HAP-1 (cell line): ENCODE data around the gene SELENOF.
"Not testable (repeated sequence)": the region's sequence is repeated elsewhere in the genome, so short reads cannot be mapped to it uniquely, and the experiment has no call there.

Source experiments
- DNase-seq, 2 experiments: peaks; one replicate each; pipeline ENCODE4 v3.0.0-alpha.2; 2016 to 2020; ENCODE audit warnings: low spot score in 2 of 2
- H3K27me3 ChIP-seq: fragments of 250-450 bp; sonication (Bioruptor Pico); 2 replicates; pipeline ENCODE4 v1.5.1; 2020; ENCODE audit warnings: low read depth, mild to moderate bottlenecking, moderate library complexity
- H3K36me3 ChIP-seq: fragments of 250-450 bp; sonication (Bioruptor Pico); replicated peaks from 2 replicates; pipeline ENCODE4 v1.5.1; 2020; ENCODE audit warnings: mild to moderate bottlenecking
- H3K4me1 ChIP-seq: fragments of 250-450 bp; sonication (Bioruptor Pico); 2 replicates; pipeline ENCODE4 v1.5.1; 2020; ENCODE audit warnings: mild to moderate bottlenecking
- H3K4me3 ChIP-seq: fragments of 250-450 bp; sonication (Bioruptor Pico); 2 replicates; pipeline ENCODE4 v1.5.1; 2020; ENCODE audit warnings: mild to moderate bottlenecking, moderate library complexity
- H3K9me3 ChIP-seq: fragments of 250-450 bp; sonication (Bioruptor Pico); 2 replicates; pipeline ENCODE4 v1.5.1; 2020; ENCODE audit warnings: mild to moderate bottlenecking, moderate library complexity
- in situ Hi-C: fragments of 300-500 bp; cut with MboI; formaldehyde crosslinking; loops from 3 replicates; pipeline ENCODE4 v1.14.3; 2020; ENCODE audit warnings: low sequenced_read_pairs, inconsistent platforms, mixed read lengths

SELENOF gene

GRCh38 chr1:86912281-86912900 is 1.5 kb downstream of the SELENOF start:
- in situ Hi-C loops = no loop called here
- Histone ChIP-seq H3K36me3 (peaks cover 13% of the 10 kb centered on the region), H3K9me3 (no peaks in the 10 kb centered on the region), H3K4me3 (peak overlapping the region; percentile 80), H3K27me3 (no peaks in the 10 kb centered on the region), H3K4me1 (peaks cover 17% of the 10 kb centered on the region)
- no peak for DNase-seq

GRCh38 chr1:86906419-86906818 is 7.5 kb downstream of the SELENOF start:
- DNase-seq = peak in 1 of 2 experiments; percentile 20
- Histone ChIP-seq H3K9me3 (no peaks in the 10 kb centered on the region), H3K27me3 (no peaks in the 10 kb centered on the region), H3K36me3 (peaks cover 31% of the 10 kb centered on the region), H3K4me3 (no peak overlapping the region), H3K4me1 (peaks cover 9% of the 10 kb centered on the region)
- in situ Hi-C loops = no loop called here

- in situ Hi-C loops = no loop called here
- Histone ChIP-seq H3K4me3 (no peak overlapping the region), H3K9me3 (no peaks in the 10 kb centered on the region), H3K27me3 (no peaks in the 10 kb centered on the region), H3K36me3 (peaks cover 36% of the 10 kb centered on the region), H3K4me1 (peaks cover 9% of the 10 kb centered on the region)
- no peak for DNase-seq
Measured at GRCh38 chr1:86905875-86906274, 8.1 kb downstream of the SELENOF start.

- H3K4me1 ChIP-seq, DNase-seq, H3K4me3 ChIP-seq, in situ Hi-C loops, H3K27me3 ChIP-seq, H3K9me3 ChIP-seq: not testable (repeated sequence)
- H3K36me3 ChIP-seq = peaks cover 33% of the 10 kb centered on the region
Measured at GRCh38 chr1:86899401-86899800, 14.5 kb downstream of the SELENOF start.

GRCh38 chr1:86888327-86888726 is 25.6 kb downstream of the SELENOF start:
- no peaks in the 10 kb centered on the region for H3K9me3 ChIP-seq
- no peak for DNase-seq
- no peak overlapping the region for H3K4me3 ChIP-seq
- H3K36me3 ChIP-seq = no peaks in the 10 kb centered on the region
- H3K27me3 ChIP-seq = no peaks in the 10 kb centered on the region
- H3K4me1 ChIP-seq = peaks cover 19% of the 10 kb centered on the region
- in situ Hi-C loops = no loop called here

- H3K9me3 ChIP-seq = no peaks in the 10 kb centered on the region
- H3K36me3 ChIP-seq = no peaks in the 10 kb centered on the region
- in situ Hi-C loops = no loop called here
Measured at GRCh38 chr1:86887479-86888162, 26.3 kb downstream of the SELENOF start.

GRCh38 chr1:86875722-86876121 is 38.2 kb downstream of the SELENOF start:
- no peaks in the 10 kb centered on the region for H3K27me3 ChIP-seq
- H3K4me3 ChIP-seq = no peak overlapping the region
- no peaks in the 10 kb centered on the region; the same call in 1 of the 2 replicates for H3K36me3 ChIP-seq
- DNase-seq = no peak
- no peaks in the 10 kb centered on the region for H3K9me3 ChIP-seq
- in situ Hi-C loops = no loop called here
- H3K4me1 ChIP-seq = peaks cover 25% of the 10 kb centered on the region

More at GRCh38 chr1:86887479-86888162, 26.3 kb downstream of the SELENOF start:
- DNase-seq = no peak
- no peak overlapping the region for H3K4me3 ChIP-seq
- H3K4me1 ChIP-seq = peaks cover 19% of the 10 kb centered on the region
- H3K27me3 ChIP-seq = no peaks in the 10 kb centered on the region

- Histone ChIP-seq H3K27me3 (no peaks in the 10 kb centered on the region), H3K4me3 (no peak overlapping the region), H3K36me3 (no peaks in the 10 kb centered on the region; the same call in 1 of the 2 replicates), H3K4me1 (peaks cover 13% of the 10 kb centered on the region), H3K9me3 (no peaks in the 10 kb centered on the region)
- no peak for DNase-seq
- in situ Hi-C loops = no loop called here
Measured at GRCh38 chr1:86872086-86872485, 41.8 kb downstream of the SELENOF start.

GRCh38 chr1:86871001-86871400 is 42.9 kb downstream of the SELENOF start:
- Histone ChIP-seq H3K27me3 (no peaks in the 10 kb centered on the region), H3K9me3 (no peaks in the 10 kb centered on the region), H3K4me1 (peaks cover 13% of the 10 kb centered on the region), H3K4me3 (no peak overlapping the region), H3K36me3 (no peaks in the 10 kb centered on the region)
- DNase-seq = no peak
- in situ Hi-C loops = no loop called here

- DNase-seq = no peak
- in situ Hi-C loops = no loop called here
- peaks cover 13% of the 10 kb centered on the region for H3K4me1 ChIP-seq
- H3K9me3 ChIP-seq = no peaks in the 10 kb centered on the region
- H3K36me3 ChIP-seq = no peaks in the 10 kb centered on the region
- H3K27me3 ChIP-seq = no peaks in the 10 kb centered on the region
- no peak overlapping the region for H3K4me3 ChIP-seq
Measured at GRCh38 chr1:86868477-86868876, 45.4 kb downstream of the SELENOF start.

GRCh38 chr1:86867278-86867677 is 46.6 kb downstream of the SELENOF start:
- H3K4me1 ChIP-seq = peaks cover 22% of the 10 kb centered on the region
- H3K4me3 ChIP-seq, H3K27me3 ChIP-seq, H3K36me3 ChIP-seq, H3K9me3 ChIP-seq, in situ Hi-C loops, DNase-seq: not testable (repeated sequence)

GRCh38 chr1:86866665-86867064 is 47.3 kb downstream of the SELENOF start:
- Histone ChIP-seq H3K36me3 (no peaks in the 10 kb centered on the region), H3K27me3 (no peaks in the 10 kb centered on the region), H3K4me1 (peaks cover 22% of the 10 kb centered on the region), H3K9me3 (no peaks in the 10 kb centered on the region), H3K4me3 (no peak overlapping the region)
- DNase-seq = no peak
- in situ Hi-C loops = no loop called here

- peaks cover 28% of the 10 kb centered on the region for H3K4me1 ChIP-seq
Measured at GRCh38 chr1:86865973-86866637, 47.8 kb downstream of the SELENOF start.

GRCh38 chr1:86862920-86863319 is 51.0 kb downstream of the SELENOF start:
- in situ Hi-C loops = no loop called here
- H3K36me3 ChIP-seq = no peaks in the 10 kb centered on the region; the same call in 1 of the 2 replicates

More at GRCh38 chr1:86865973-86866637, 47.8 kb downstream of the SELENOF start:
- in situ Hi-C loops = no loop called here
- H3K9me3 ChIP-seq = no peaks in the 10 kb centered on the region
- no peaks in the 10 kb centered on the region for H3K27me3 ChIP-seq
- no peak for DNase-seq
- H3K4me3 ChIP-seq = no peak overlapping the region
- H3K36me3 ChIP-seq = no peaks in the 10 kb centered on the region

More at GRCh38 chr1:86862920-86863319, 51.0 kb downstream of the SELENOF start:
- Histone ChIP-seq H3K27me3 (no peaks in the 10 kb centered on the region), H3K4me1 (peaks cover 43% of the 10 kb centered on the region), H3K4me3 (no peak overlapping the region), H3K9me3 (no peaks in the 10 kb centered on the region)
- no peak for DNase-seq
